GM12872 (cell line): ENCODE data around the gene SFXN5.
A peak's percentile ranks its signal among the peaks of the same experiment; 100 is the strongest.

Experiments used
- TF ChIP-seq, protein P1 (sequence below): IDR thresholded peaks from 3 replicates; pipeline ENCODE4 v1.5.1; 2011; ENCODE audit warnings: low read depth, mild to moderate bottlenecking, low read length, moderate library complexity; ENCODE audit not compliant: insufficient read depth

Gene SFXN5

GRCh38 chr2:73071360-73072128 is at the start of gene SFXN5:
TSS of gene SFXN5 (minus strand) at chr2:73071712. CDS start at chr2:73071705, 7 bp downstream.
- TF ChIP-seq, protein P1, sequence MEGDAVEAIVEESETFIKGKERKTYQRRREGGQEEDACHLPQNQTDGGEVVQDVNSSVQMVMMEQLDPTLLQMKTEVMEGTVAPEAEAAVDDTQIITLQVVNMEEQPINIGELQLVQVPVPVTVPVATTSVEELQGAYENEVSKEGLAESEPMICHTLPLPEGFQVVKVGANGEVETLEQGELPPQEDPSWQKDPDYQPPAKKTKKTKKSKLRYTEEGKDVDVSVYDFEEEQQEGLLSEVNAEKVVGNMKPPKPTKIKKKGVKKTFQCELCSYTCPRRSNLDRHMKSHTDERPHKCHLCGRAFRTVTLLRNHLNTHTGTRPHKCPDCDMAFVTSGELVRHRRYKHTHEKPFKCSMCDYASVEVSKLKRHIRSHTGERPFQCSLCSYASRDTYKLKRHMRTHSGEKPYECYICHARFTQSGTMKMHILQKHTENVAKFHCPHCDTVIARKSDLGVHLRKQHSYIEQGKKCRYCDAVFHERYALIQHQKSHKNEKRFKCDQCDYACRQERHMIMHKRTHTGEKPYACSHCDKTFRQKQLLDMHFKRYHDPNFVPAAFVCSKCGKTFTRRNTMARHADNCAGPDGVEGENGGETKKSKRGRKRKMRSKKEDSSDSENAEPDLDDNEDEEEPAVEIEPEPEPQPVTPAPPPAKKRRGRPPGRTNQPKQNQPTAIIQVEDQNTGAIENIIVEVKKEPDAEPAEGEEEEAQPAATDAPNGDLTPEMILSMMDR: 0 out of 3 replicates have a peak, but pooled peaks have one; percentile 6

DNA sequence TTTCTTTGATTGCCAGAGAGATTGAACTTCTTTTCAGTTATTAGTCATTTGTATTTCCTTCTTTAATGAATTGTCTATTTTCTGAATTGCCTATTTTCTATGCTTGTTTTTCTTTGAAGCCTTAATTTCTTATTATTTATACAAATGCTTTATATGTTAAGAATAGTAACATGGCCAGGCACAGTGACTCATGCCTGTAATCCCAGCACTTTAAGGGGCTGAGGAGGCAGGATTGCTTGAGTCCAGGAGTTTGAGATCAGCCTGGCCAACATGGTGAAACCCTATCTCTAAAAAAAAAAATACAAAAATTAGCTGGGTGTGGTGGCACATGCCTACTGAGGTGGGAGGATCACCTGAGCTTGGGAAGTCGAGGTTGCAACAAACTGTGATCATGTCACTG is 45.9 kb upstream of the SFXN5 start:
- TF ChIP-seq, protein P1: no peak

- TF ChIP-seq, protein P1: no peak
Measured at GRCh38 chr2:73116182-73116960, 44.9 kb upstream of the SFXN5 start.

GRCh38 chr2:73114273-73114867 is 42.9 kb upstream of the SFXN5 start:
- TF ChIP-seq, protein P1: no peak

DNA sequence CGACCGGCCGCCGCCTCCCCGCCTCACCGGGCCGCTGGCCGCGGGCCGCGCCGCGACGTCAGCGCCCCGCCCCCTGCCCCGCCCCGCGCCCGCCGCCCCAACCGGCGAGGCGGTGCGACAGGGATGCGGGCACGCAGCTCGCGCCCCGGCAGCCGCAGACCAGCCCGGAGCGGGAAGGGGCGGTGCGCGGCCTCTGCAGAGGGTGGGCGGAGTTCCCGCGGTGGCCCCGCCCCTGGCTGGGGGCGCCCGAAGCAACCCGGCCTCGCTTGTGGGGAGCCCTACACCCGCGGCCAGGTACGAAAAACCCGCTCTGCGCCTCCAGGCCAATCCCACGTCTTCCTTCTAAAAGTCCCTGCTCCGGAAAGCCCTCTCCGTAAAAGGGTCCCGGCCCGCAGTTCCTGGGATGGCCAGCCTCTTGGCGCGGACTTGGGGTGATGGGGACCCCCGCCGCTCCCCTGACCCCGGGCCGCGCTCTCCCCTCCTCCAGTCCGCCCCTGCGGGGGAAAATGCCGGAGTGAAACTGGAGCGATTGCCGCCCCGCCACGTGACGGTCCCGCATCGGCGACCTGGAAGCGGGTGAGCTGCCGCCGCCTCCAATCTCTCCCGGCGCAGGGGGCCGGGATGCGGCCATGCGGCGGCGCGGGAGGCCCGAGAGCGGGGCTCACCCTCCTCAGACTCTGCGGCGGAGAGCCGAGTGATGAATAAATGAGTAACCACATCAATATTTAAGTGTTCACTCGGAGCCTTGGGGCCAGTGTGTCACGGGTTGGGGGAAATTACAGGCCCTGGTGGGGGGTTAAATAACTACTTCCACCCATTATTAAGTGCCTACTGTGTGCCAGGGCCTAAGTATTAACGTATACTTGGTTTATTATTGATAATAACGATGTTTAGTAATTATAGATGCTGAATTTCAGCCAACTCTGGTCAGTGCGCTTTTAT is 41.7 kb upstream of the SFXN5 start, which contains the start of gene RAB11FIP5:
RAB11FIP5 (minus strand) TSS at position 36 of the 942 bp plus-strand sequence. CDS start 171 bp downstream, outside the sequence.
- TF ChIP-seq, protein P1: no peak

- TF ChIP-seq, protein P1: no peak
Measured at GRCh38 chr2:73112026-73112912, 40.8 kb upstream of the SFXN5 start.
